HG02610 (cell line): ENCODE results near the gene ZDHHC22.

ENCODE experiments used
- ATAC-seq: cut with Tn5 transposase; IDR thresholded peaks from one replicate; pipeline ENCODE4 v1.9.1; 2021; ENCODE audit warnings: mild to moderate bottlenecking, moderate library complexity; ENCODE audit not compliant: unreplicated experiment

Gene ZDHHC22

DNA sequence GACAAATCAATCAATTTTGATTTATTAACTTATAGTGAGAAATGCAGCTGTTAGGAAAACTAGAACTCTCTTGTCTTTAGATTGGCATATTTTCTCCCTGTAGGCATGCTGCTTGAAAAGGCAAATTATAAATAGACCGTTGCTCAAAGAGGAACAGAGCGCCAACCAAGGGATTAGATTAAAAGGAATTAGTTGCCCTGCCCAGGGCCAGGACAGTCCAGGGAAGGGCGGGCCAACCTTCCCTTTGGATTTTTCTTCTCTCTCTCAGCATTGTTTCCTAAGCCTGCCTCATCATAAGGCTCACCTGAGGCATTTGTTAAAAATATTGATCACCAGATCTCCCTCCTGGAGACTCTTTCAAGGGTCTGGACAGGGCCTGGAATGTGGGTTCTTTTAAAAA, 34.9 kb downstream of the ZDHHC22 start:
- no peak for ATAC-seq

DNA sequence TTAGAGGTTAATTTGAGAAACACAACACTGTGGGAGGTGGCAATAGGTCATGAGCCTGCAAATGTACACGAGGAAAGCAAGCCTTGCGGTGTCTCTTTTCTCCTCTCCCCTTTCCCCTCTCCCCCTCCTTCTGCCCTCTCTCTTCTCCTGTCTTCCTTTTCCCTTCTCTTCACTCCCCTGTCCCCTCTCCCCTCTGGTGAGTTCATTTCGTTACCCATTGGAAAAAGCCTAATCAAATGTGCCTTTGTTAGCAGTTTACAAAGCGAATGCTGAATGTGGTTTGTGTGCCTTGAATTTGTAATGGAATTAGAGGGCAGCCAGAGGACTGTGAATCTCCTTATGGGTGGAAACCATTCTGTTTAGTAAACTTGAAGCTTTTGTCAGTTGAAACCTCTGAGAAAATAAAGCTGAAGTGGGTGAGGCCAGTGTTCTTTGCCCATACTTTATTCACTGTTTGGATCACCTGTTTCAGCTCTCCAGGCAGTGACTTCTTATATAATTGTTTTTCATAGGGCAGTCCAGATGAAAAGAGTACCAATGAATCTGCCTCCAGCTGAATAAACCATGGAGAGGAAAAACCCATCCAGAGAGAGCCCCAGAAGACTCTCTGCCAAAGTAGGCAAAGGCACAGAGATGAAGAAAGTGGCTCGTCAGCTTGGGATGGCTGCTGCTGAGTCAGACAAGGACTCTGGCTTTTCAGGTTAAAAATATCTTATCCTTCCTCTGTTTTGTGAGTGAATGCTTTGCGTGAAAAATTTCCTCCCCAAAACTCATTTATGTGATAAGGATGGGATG, 36.2 kb downstream of the ZDHHC22 start:
- ATAC-seq, result no peak

- no peak for ATAC-seq
Measured at GRCh38 chr14:77104393-77104792, 37.2 kb downstream of the ZDHHC22 start.

- no peak for ATAC-seq
Measured at GRCh38 chr14:77103951-77104350, 37.6 kb downstream of the ZDHHC22 start.

DNA sequence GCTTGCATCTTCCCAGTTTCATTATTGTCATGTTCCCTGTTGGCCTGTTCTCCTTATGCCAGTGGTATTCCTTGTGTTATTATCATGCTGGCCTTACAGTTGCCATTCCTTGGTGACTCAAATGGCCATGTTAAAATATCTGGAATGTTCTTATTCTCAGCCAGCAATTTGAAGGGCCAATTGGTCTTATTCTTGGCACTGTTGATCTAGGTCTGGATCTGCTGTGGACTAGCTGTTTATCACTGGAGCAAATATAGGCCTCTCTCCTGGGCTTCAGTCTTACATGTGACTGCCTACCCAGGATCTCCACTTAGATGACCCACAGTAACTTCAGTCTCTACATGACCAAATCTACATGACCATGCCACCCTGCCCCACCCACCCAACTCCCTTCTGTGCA, 38.1 kb downstream of the ZDHHC22 start:
- ATAC-seq, result no peak

- no peak for ATAC-seq
Measured at GRCh38 chr14:77102154-77102553, 39.4 kb downstream of the ZDHHC22 start.

GRCh38 chr14:77100961-77101360, 40.6 kb downstream of the ZDHHC22 start:
- ATAC-seq, result no peak

DNA sequence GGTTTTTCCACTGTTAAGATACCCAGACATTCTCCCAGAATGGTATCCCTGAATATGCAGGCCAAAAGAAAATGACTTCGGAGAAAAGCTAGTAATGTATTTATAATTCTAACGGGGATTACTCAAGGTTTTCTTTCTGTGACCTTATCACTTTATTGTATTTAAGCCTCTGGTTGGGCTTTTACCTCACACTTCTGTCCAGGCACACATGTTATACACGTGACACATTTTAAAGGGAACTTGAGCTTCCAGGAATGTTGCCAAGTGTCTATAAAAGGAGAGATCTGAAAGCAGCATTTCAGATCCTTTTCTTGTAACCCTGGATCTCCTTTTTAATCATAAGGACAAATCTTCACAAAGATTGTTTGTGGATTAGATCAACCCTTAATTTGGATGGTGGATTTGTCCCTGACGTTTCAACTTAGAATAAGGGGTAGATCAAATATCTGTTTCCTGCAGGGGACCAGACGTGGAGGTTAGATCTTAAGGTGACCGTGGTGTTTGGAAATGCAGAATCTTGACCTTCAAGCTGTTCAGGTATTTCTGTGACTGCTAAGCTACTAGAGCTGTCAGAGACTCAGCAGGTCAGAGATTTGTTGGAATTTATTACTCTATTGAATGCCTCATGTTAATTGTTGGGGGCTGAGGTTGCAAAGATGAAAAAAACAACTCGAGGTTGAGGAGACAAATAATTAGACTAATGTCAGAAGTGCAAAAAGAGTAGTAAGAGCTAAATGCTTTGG, 42.0 kb downstream of the ZDHHC22 start:
- no peak for ATAC-seq

DNA sequence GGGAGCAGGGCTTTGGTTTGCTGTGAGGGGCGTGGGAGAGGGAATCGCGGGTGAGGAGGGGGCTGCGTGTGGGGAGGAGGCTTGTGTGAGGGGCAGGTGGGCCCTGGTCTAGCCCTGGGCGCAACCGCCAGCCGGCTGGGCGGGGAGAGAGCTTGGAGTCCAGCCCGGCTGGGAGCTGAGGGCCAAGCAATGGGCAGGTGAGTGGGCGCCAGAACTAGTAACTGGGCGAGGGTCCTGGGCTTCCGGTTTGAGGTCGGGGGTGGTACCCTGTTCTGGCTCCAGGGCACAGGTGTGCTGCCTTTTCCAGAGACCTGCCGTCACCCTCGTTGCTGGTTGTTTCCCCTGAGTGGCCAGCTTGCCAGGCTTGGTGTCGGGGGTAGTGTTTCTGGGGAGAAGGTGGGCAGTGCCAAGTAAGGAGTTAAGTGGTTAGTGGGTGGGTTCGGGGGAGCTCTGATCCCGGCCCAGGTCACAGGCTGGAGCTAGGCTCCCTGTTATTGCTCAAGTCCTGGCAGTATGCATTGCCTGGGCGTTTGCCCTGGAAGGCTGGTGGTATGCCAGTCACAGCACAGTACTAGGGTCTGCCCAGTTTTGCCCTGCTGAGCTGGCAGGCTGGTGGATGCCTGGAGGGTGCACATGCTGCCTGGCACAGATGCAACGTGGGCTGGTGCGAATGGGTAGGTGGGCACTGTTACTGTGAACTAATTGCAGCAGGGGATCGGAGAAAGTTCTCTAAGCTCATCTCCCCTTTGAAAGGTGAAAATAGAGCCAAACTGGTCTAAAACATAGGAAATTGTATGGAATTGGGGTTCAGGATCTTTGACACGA, 42.9 kb downstream of the ZDHHC22 start:
- no peak for ATAC-seq

GRCh38 chr14:77097700-77098528, 43.7 kb downstream of the ZDHHC22 start, which contains the start of gene CIPC:
TSS of gene CIPC (plus strand) at chr14:77098258. CDS start at chr14:77105709, 7,451 bp downstream.
- ATAC-seq, result peak; percentile 89

DNA sequence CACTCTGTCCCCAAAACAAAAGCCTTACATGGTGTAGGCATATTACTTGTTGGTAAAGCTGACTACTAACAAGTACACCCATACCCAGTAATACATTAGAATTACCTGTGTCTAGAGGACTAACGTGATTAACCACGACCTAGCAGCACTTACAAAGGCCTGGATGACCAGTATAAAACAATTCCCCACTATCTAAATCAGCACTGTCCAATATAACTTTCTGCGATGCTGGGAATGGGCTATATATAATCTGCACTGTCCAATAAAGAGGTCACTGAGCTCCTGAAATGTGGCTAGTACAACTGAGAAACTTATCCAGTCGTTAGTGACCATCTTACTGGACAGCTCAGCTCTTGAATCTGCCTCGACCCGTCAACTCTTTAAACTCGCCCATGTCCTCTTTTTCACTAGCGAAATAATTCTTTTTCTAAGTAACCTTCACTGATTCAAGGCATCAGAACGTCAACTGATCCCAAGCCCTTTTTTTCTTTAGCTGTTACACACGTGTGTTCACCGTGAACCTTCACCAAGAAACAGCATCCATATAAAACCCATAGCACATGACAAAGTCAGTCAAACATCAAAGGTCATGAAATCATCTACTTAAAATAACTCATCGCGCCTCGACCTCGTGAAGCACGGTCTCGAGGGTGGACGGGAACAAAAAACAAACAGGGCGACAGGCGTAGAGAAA, 44.4 kb downstream of the ZDHHC22 start:
- ATAC-seq, result no peak

GRCh38 chr14:77094672-77095284, 46.8 kb downstream of the ZDHHC22 start:
- no peak for ATAC-seq

DNA sequence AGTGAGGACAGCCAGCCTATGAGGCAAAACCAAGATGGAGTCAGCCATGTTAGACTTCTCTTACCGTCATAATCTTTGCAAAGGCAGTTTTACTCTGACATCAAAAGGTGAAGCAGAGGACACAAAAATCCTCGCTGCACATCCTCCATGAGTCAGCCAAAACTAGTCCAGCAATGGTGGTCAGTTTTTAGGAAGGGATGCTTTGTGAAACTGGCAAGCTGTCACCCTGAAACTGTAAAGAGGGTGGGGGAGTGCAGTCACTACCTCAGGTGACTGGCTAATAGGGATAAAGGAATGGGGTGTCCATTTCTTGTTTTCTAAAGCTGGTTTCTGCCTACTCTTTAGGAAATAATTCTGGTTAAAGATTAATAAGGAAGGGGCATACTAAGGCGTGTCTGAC, 48.9 kb downstream of the ZDHHC22 start:
- ATAC-seq, result no peak

- ATAC-seq, result no peak
Measured at GRCh38 chr14:77091518-77091917, 50.1 kb downstream of the ZDHHC22 start.

DNA sequence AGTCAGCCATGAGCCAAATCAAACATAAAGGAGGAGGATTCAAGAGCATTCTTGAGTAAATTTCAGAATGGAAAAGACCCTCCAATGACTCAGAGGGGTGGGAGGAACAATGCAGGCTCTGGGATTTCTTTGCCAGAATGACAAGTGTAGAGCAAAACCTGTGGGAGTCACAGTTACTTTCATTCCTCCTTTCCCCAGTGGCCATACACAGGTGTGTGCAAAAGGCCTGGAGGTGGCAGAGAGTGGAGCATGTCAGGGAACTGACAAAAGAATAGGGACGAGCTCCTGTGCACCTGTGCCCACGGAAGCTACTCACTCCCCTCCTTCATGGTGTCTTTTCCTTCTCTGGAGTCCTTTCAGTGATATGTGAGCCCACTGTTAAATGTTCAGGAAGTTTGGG, 52.9 kb downstream of the ZDHHC22 start:
- no peak for ATAC-seq

DNA sequence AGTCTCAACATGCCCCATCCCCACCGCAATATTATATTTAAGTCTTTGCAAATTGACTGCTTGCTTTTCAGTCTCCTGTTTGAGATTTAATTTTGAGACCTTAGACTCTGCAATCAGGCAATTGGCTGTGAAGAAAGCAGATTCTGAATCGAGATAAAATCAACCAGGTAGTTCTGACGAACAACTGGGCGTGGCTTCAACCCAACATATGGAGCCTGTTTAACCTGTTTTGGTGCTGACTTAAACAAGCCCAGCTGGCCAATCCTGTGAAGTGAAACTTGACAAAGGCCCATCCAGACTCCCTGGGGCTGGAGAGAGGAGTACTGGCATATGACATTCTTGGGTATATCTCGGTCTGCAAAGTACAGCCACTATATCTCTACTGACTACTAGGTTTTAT, 53.4 kb downstream of the ZDHHC22 start:
- no peak for ATAC-seq

DNA sequence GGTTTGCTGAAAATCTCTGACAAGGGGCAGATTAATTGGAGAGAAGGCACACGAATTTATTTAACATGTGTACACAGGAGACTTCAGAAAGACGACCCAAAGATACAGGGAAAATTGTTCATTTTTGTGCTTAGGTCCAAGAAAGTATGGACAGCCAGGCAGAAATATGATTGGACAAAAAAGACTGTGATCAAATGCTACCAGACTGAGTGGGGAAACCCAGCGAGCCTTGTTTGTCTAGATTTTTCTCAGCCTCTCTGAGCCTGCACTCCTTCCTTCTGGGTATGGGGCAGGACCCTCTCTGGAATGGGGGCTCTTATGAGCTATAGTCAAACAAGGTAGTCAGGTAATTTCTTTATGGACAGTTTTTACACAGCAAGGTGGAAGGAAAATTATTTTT, 54.0 kb downstream of the ZDHHC22 start:
- no peak for ATAC-seq

- ATAC-seq, result no peak
Measured at GRCh38 chr14:77086951-77087350, 54.6 kb downstream of the ZDHHC22 start.

GRCh38 chr14:77086017-77086727, 55.4 kb downstream of the ZDHHC22 start:
- peak; percentile 74 for ATAC-seq
